IMR-90 (cell line): ENCODE results near the gene ZNF521. TPM values are rescaled to one million over a fixed set of nuclear protein-coding genes. Genes with fewer than 3 reads are reported as not detected.

Source experiments
- ATAC-seq: fragments of 200-7000 bp; cut with Tn5 transposase; 2 replicates; pipeline ENCODE4 v1.9.1; 2020; ENCODE audit warnings: low read depth, mild to moderate bottlenecking, moderate library complexity
- BruUV-seq: library from RNA; stranded (reverse); fragments of 400-500 nt; replicated peaks from 2 replicates; lab custom pipeline; 2021; lab: Mats Ljungman, UMichigan
- CTCF ChIA-PET: fragments of 300-600 bp; formaldehyde crosslinking; extraction: SDS; loops from one replicate; lab custom pipeline; 2021; ENCODE audit warnings: antibody characterized with exemption; lab: Yijun Ruan, JAX
- POLR2A ChIA-PET: fragments of 300-600 bp; sonication (Branson Sonifier 250); formaldehyde crosslinking; loops from one replicate; lab custom pipeline; 2022; ENCODE audit warnings: antibody characterized with exemption; ENCODE audit not compliant: unreplicated experiment; lab: Charles Lee
- DNase-seq: peaks from one replicate; pipeline ENCODE4 v3.0.0; 2013
- H2AFZ ChIP-seq: replicated peaks from 2 replicates; pipeline ENCODE3; 2013; ENCODE audit warnings: low read length, mild to moderate bottlenecking; ENCODE audit not compliant: poor library complexity
- H2AK5ac ChIP-seq: 2 replicates; pipeline ENCODE4 v1.6.1; 2013; ENCODE audit warnings: low read depth, low read length, inconsistent platforms
- H2AK9ac ChIP-seq: replicated peaks from 2 replicates; pipeline ENCODE3; 2013; ENCODE audit warnings: mild to moderate bottlenecking, low read depth, low read length, moderate library complexity; ENCODE audit not compliant: poor library complexity
- H2BK120ac ChIP-seq: 2 replicates; pipeline ENCODE4 v1.6.1; 2013; ENCODE audit warnings: low read depth, low read length, inconsistent platforms
- H2BK15ac ChIP-seq: 3 replicates; pipeline ENCODE4 v1.6.1; 2013; ENCODE audit warnings: low read depth, low read length, inconsistent platforms
- H2BK20ac ChIP-seq: 2 replicates; pipeline ENCODE4 v1.6.1; 2013; ENCODE audit warnings: low read depth, mild to moderate bottlenecking, inconsistent platforms, low read length, moderate library complexity
- H2BK5ac ChIP-seq: 2 replicates; pipeline ENCODE4 v1.6.1; 2013; ENCODE audit warnings: mild to moderate bottlenecking, low read depth, low read length, inconsistent platforms; ENCODE audit not compliant: poor library complexity, severe bottlenecking
- H3K14ac ChIP-seq: replicated peaks from 2 replicates; pipeline ENCODE4 v1.6.1; 2013; ENCODE audit warnings: low read depth, low read length, inconsistent platforms
- H3K18ac ChIP-seq: 2 replicates; pipeline ENCODE4 v1.6.1; 2013; ENCODE audit warnings: low read depth, low read length, control low read depth
- H3K23ac ChIP-seq: 2 replicates; pipeline ENCODE4 v1.6.1; 2013; ENCODE audit warnings: low read depth, low read length, inconsistent platforms
- H3K27ac ChIP-seq: 2 replicates; pipeline ENCODE4 v1.5.1; 2013; ENCODE audit warnings: mild to moderate bottlenecking, control low read depth, low read length; ENCODE audit not compliant: insufficient read depth
- H3K27me3 ChIP-seq: 2 replicates; pipeline ENCODE4 v1.6.1; 2013; ENCODE audit warnings: low read length; ENCODE audit not compliant: control insufficient read depth, insufficient read depth
- H3K36me3 ChIP-seq: 2 replicates; pipeline ENCODE4 v1.6.1; 2013; ENCODE audit warnings: low read length, mixed read lengths; ENCODE audit not compliant: control insufficient read depth, insufficient read depth
- H3K4ac ChIP-seq: 2 replicates; pipeline ENCODE4 v1.6.1; 2013; ENCODE audit warnings: low read depth, low read length, inconsistent platforms
- H3K4me1 ChIP-seq: 2 replicates; pipeline ENCODE4 v1.6.1; 2013; ENCODE audit warnings: low read length, mixed read lengths; ENCODE audit not compliant: control insufficient read depth, insufficient read depth
- H3K4me2 ChIP-seq: 2 replicates; pipeline ENCODE4 v1.6.1; 2013; ENCODE audit warnings: low read depth, mild to moderate bottlenecking, control low read depth, low read length, moderate library complexity
- H3K4me3 ChIP-seq: 2 replicates; pipeline ENCODE4 v1.5.1; 2013; ENCODE audit warnings: low read depth, mild to moderate bottlenecking, control low read depth, low read length, moderate library complexity; ENCODE audit not compliant: insufficient read depth
- H3K56ac ChIP-seq: 2 replicates; pipeline ENCODE4 v1.6.1; 2013; ENCODE audit warnings: low read length, inconsistent platforms; ENCODE audit not compliant: insufficient read depth; ENCODE audit errors: extremely low read depth
- H3K79me1 ChIP-seq, 2 experiments: 2 replicates each; pipeline ENCODE4 v1.6.1; 2013; ENCODE audit warnings: low read length in 2 of 2, inconsistent platforms in 1 of 2, low read depth in 1 of 2
- H3K9ac ChIP-seq: 2 replicates; pipeline ENCODE4 v1.6.1; 2013; ENCODE audit warnings: low read depth, low read length, control low read depth
- H3K9me1 ChIP-seq: 2 replicates; pipeline ENCODE4 v1.6.1; 2013; ENCODE audit warnings: low read length, inconsistent platforms; ENCODE audit not compliant: insufficient read depth
- H3K9me3 ChIP-seq: 2 replicates; pipeline ENCODE4 v1.6.1; 2013; ENCODE audit warnings: low read length; ENCODE audit not compliant: control insufficient read depth, insufficient read depth
- H4K20me1 ChIP-seq: 2 replicates; pipeline ENCODE4 v1.6.1; 2013; ENCODE audit warnings: low read length, inconsistent platforms; ENCODE audit not compliant: insufficient read depth
- H4K5ac ChIP-seq: 2 replicates; pipeline ENCODE4 v1.6.1; 2013; ENCODE audit warnings: mild to moderate bottlenecking, low read depth, low read length, control low read depth
- H4K8ac ChIP-seq, 2 experiments: 2 replicates each; pipeline ENCODE4 v1.6.1; 2013; ENCODE audit warnings: low read depth in 2 of 2, low read length in 2 of 2, control low read depth in 1 of 2, inconsistent platforms in 1 of 2
- H4K91ac ChIP-seq: 2 replicates; pipeline ENCODE4 v1.6.1; 2013; ENCODE audit warnings: low read depth, low read length, inconsistent platforms; ENCODE audit not compliant: insufficient read depth
- BHLHE40 ChIP-seq: fragments of 150-350 bp; IDR thresholded peaks from 2 replicates; pipeline ENCODE4 v1.6.1; 2016; ENCODE audit warnings: mild to moderate bottlenecking, low read depth, low read length
- CEBPB ChIP-seq: IDR thresholded peaks from 2 replicates; pipeline ENCODE4 v1.6.1; 2012; ENCODE audit warnings: low read depth, low read length, improper control_type of control experiment
- CHD1 ChIP-seq: IDR thresholded peaks from 2 replicates; pipeline ENCODE4 v1.6.1; 2012; ENCODE audit warnings: low read depth, low read length, improper control_type of control experiment
- FOS ChIP-seq: fragments of 150-350 bp; IDR thresholded peaks from 2 replicates; pipeline ENCODE4 v1.6.1; 2016; ENCODE audit warnings: low read depth, low read length
- MAFK ChIP-seq: IDR thresholded peaks from 2 replicates; pipeline ENCODE4 v1.6.1; 2012; ENCODE audit warnings: low read depth, low read length, improper control_type of control experiment
- MXI1 ChIP-seq: IDR thresholded peaks from 2 replicates; pipeline ENCODE4 v1.6.1; 2012; ENCODE audit warnings: low read depth, mild to moderate bottlenecking, low read length, moderate library complexity, borderline replicate concordance
- NFE2L2 ChIP-seq: fragments of 150-350 bp; IDR thresholded peaks from 2 replicates; pipeline ENCODE4 v1.6.1; 2016; ENCODE audit warnings: low read depth, mild to moderate bottlenecking, low read length
- POLR2A ChIP-seq: IDR thresholded peaks from 2 replicates; pipeline ENCODE4 v1.6.1; 2012; ENCODE audit warnings: mild to moderate bottlenecking, low read depth, low read length
- RCOR1 ChIP-seq: IDR thresholded peaks from 2 replicates; pipeline ENCODE4 v1.6.1; 2012; ENCODE audit warnings: mild to moderate bottlenecking, low read length, improper control_type of control experiment; ENCODE audit not compliant: insufficient replicate concordance
- RFX5 ChIP-seq: IDR thresholded peaks from 2 replicates; pipeline ENCODE4 v1.8.0; 2012; ENCODE audit warnings: low read depth, mild to moderate bottlenecking, low read length, moderate library complexity
- WGBS, 2 experiments: methylation state at CpG; one replicate each; pipeline versions ENCODE4 v1.1.5 to v1.1.7; 2013; ENCODE audit warnings: missing lambda C conversion rate in 2 of 2; ENCODE audit not compliant: insufficient read length in 1 of 2; ENCODE audit errors: extremely low coverage in 2 of 2; 5-methylcytosine and 5-hydroxymethylcytosine counted together
- dilution Hi-C: fragments of 300-500 bp; cut with HindIII; formaldehyde crosslinking; loops from one replicate; pipeline ENCODE4 v1.14.3; 2018; ENCODE audit warnings: low sequenced_read_pairs; ENCODE audit not compliant: unreplicated experiment
- in situ Hi-C: fragments of 300-500 bp; cut with MboI; formaldehyde crosslinking; loops from 3 replicates; pipeline ENCODE4 v1.14.3; 2019; ENCODE audit warnings: low sequenced_read_pairs, inconsistent platforms, mixed read lengths
- intact Hi-C: fragments of 100-400 bp; cut with micrococcal nuclease; formaldehyde crosslinking; loops from 2 replicates; pipeline ENCODE4 v1.10.0; 2022
- polyA plus RNA-seq, 3 experiments: library from polyadenylated mRNA; depleted of rRNA; stranded (reverse); fragments of >200 nt; gene quantifications; 2 replicates each; pipeline ENCODE4 v1.2.3, GENCODE V29; 2012; ENCODE audit warnings: low replicate concordance in 1 of 3
- total RNA-seq: library from RNA; depleted of rRNA; stranded (reverse); fragments of >200 nt; gene quantifications from 2 replicates; pipeline ENCODE4 v1.2.3, GENCODE V29; 2012
- TF ChIP-seq, protein P1 (sequence below): fragments of 150-350 bp; IDR thresholded peaks from 2 replicates; pipeline ENCODE4 v1.6.1; 2016; ENCODE audit warnings: low read depth, mild to moderate bottlenecking, low read length, moderate library complexity, borderline replicate concordance
- TF ChIP-seq, protein P2 (sequence below): fragments of 150-350 bp; IDR thresholded peaks from 2 replicates; pipeline ENCODE4 v1.6.1; 2017; ENCODE audit warnings: mild to moderate bottlenecking, antibody characterized with exemption, low read length, low read depth
- TF ChIP-seq, protein P3 (sequence below): conservative IDR thresholded peaks from 2 replicates; pipeline ENCODE4 v1.5.1; 2012; ENCODE audit warnings: mild to moderate bottlenecking, low read depth, low read length, improper control_type of control experiment

ZNF521 gene
- total and polyA plus RNA-seq, 2 of the 4 experiments (the other 2 are of a cell fraction) = 21.5 to 59.3 TPM

- Histone ChIP-seq H4K91ac (no peak overlapping the region), H2AFZ (no peak overlapping the region), H3K9me1 (0 out of 2 replicates have a peak, but pooled peaks cover 4% of the 10 kb centered on the region), H3K23ac (no peak overlapping the region), H3K4me3 (no peak overlapping the region), H4K5ac (no peak overlapping the region), H4K8ac (no peak overlapping the region), H3K36me3 (peaks cover 2% of the 10 kb centered on the region; the same call in 1 of the 2 replicates), H2AK9ac (no peak overlapping the region), H3K14ac (no peak overlapping the region), H3K4ac (no peak overlapping the region), H2BK15ac (no peak overlapping the region), H2BK20ac (no peak overlapping the region), H3K56ac (no peak overlapping the region), H3K18ac (no peak overlapping the region), H2BK120ac (no peak overlapping the region), H2BK5ac (no peak overlapping the region), H3K4me2 (no peak overlapping the region), H3K27ac (no peak overlapping the region), H3K27me3 (no peaks in the 10 kb centered on the region), H3K9me3 (no peaks in the 10 kb centered on the region), H2AK5ac (no peak overlapping the region), H3K4me1 (peaks cover 2% of the 10 kb centered on the region; the same call in 1 of the 2 replicates), H3K79me1 (no peaks in the 10 kb centered on the region), H4K20me1 (no peaks in the 10 kb centered on the region), H3K9ac (no peak overlapping the region)
- in situ Hi-C loops (no loop called here), intact Hi-C loops (no loop called here), dilution Hi-C loops (no loop called here)
- no peak for ATAC-seq
- POLR2A ChIA-PET = no interaction called here
- CTCF ChIA-PET = interaction anchor here (0.6 kb wide), 1 partner anchor 365 kb away, joined by 3 read pairs; no protein-coding TSS in a partner anchor
- DNase-seq = no peak
- TF ChIP-seq MAFK = no peak
- TF ChIP-seq CEBPB = no peak
- no peak for TF ChIP-seq FOS
- TF ChIP-seq POLR2A = no peak
- TF ChIP-seq MXI1 = no peak
- TF ChIP-seq, protein P1, sequence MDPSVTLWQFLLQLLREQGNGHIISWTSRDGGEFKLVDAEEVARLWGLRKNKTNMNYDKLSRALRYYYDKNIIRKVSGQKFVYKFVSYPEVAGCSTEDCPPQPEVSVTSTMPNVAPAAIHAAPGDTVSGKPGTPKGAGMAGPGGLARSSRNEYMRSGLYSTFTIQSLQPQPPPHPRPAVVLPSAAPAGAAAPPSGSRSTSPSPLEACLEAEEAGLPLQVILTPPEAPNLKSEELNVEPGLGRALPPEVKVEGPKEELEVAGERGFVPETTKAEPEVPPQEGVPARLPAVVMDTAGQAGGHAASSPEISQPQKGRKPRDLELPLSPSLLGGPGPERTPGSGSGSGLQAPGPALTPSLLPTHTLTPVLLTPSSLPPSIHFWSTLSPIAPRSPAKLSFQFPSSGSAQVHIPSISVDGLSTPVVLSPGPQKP = no peak
- TF ChIP-seq, protein P2, sequence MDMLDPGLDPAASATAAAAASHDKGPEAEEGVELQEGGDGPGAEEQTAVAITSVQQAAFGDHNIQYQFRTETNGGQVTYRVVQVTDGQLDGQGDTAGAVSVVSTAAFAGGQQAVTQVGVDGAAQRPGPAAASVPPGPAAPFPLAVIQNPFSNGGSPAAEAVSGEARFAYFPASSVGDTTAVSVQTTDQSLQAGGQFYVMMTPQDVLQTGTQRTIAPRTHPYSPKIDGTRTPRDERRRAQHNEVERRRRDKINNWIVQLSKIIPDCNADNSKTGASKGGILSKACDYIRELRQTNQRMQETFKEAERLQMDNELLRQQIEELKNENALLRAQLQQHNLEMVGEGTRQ = no peak
- TF ChIP-seq NFE2L2 = no peak
- no peak for TF ChIP-seq CHD1
- no peak for TF ChIP-seq RFX5
- TF ChIP-seq, protein P3, sequence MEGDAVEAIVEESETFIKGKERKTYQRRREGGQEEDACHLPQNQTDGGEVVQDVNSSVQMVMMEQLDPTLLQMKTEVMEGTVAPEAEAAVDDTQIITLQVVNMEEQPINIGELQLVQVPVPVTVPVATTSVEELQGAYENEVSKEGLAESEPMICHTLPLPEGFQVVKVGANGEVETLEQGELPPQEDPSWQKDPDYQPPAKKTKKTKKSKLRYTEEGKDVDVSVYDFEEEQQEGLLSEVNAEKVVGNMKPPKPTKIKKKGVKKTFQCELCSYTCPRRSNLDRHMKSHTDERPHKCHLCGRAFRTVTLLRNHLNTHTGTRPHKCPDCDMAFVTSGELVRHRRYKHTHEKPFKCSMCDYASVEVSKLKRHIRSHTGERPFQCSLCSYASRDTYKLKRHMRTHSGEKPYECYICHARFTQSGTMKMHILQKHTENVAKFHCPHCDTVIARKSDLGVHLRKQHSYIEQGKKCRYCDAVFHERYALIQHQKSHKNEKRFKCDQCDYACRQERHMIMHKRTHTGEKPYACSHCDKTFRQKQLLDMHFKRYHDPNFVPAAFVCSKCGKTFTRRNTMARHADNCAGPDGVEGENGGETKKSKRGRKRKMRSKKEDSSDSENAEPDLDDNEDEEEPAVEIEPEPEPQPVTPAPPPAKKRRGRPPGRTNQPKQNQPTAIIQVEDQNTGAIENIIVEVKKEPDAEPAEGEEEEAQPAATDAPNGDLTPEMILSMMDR = no peak
- no peak for TF ChIP-seq RCOR1
- TF ChIP-seq BHLHE40 = no peak
- WGBS, 2 experiments = 82% methylated on average over 5 of the region's 8 CpGs; no CpG with 5 or more reads in 1 of the 2 experiments
- BruUV-seq = no TSS peak
Observed at GRCh38 chr18:25056429-25056828, 295.5 kb downstream of the ZNF521 start.
